ENCODE data around the gene RNF212.
"Not testable (repeated sequence)": the region's sequence is repeated elsewhere in the genome, so short reads cannot be mapped to it uniquely, and the experiment has no call there.

DNA sequence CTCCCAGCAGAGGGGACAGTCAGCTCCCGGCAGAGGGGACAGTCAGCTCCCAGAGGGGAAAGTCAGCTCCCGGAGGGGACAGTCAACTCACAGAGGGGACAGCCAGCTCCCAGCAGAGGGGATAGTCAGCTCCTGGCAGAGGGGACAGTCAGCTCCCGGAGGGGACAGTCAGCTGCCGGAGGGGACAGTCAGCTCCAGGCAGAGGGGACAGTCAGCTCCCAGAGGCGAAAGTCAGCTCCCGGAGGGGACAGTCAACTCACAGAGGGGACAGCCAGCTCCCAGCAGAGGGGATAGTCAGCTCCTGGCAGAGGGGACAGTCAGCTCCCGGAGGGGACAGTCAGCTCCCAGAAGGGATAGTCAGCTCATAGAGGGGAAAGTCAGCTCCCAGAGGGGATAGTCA, 59.5 kb downstream of the RNF212 start:
- TF ChIP-seq CTCF, POLR2AphosphoS5, POLR2A, EP300 (IDR thresholded peaks at IDR 0.05): not testable (repeated sequence)

Data from stomach (tissue), 4 donors.